CD4-positive, alpha-beta T cell treated with Interleukin-12 subunit alpha and Interleukin-12 subunit beta, for 1 hour (primary cell): ENCODE results near the gene IKZF2.

Experiments
- DNase-seq: peaks from one replicate; pipeline ENCODE4 v3.0.0-alpha.2; 2020

Gene IKZF2

GRCh38 chr2:213098612-213099011, 52.8 kb downstream of the IKZF2 start:
- DNase-seq: no peak

- no peak for DNase-seq
Observed at GRCh38 chr2:213091765-213092164, 59.6 kb downstream of the IKZF2 start.

GRCh38 chr2:213090772-213091171, 60.6 kb downstream of the IKZF2 start:
- DNase-seq: no peak

- no peak for DNase-seq
Observed at GRCh38 chr2:213089438-213089837, 62.0 kb downstream of the IKZF2 start.

- DNase-seq: no peak
Observed at GRCh38 chr2:213087040-213087439, 64.4 kb downstream of the IKZF2 start.

- no peak for DNase-seq
Observed at GRCh38 chr2:213086571-213086970, 64.8 kb downstream of the IKZF2 start.

- no peak for DNase-seq
Observed at GRCh38 chr2:213086050-213086449, 65.4 kb downstream of the IKZF2 start.

- no peak for DNase-seq
Observed at GRCh38 chr2:213085538-213085937, 65.9 kb downstream of the IKZF2 start.

- DNase-seq: no peak
Observed at GRCh38 chr2:213084261-213084660, 67.2 kb downstream of the IKZF2 start.

- no peak for DNase-seq
Observed at GRCh38 chr2:213080969-213081617, 70.3 kb downstream of the IKZF2 start.

GRCh38 chr2:213079756-213080155, 71.7 kb downstream of the IKZF2 start:
- DNase-seq: no peak

- DNase-seq: no peak
Observed at GRCh38 chr2:213078686-213079085, 72.7 kb downstream of the IKZF2 start.

GRCh38 chr2:213069531-213069930, 81.9 kb downstream of the IKZF2 start:
- DNase-seq: no peak

GRCh38 chr2:213068676-213069359, 82.6 kb downstream of the IKZF2 start:
- DNase-seq: no peak

GRCh38 chr2:213067888-213068287, 83.5 kb downstream of the IKZF2 start:
- DNase-seq: no peak

GRCh38 chr2:213066443-213066743, 85.0 kb downstream of the IKZF2 start:
- DNase-seq: no peak

GRCh38 chr2:213065583-213066442, 85.6 kb downstream of the IKZF2 start:
- peak; percentile 9 for DNase-seq

GRCh38 chr2:213064099-213064498, 87.3 kb downstream of the IKZF2 start:
- no peak for DNase-seq

- no peak for DNase-seq
Observed at GRCh38 chr2:213057977-213058376, 93.4 kb downstream of the IKZF2 start.

GRCh38 chr2:213046431-213046830, 105.0 kb downstream of the IKZF2 start:
- no peak for DNase-seq

GRCh38 chr2:213043566-213043965, 107.8 kb downstream of the IKZF2 start:
- no peak for DNase-seq

- no peak for DNase-seq
Observed at GRCh38 chr2:213042262-213042661, 109.2 kb downstream of the IKZF2 start.

- DNase-seq: no peak
Observed at GRCh38 chr2:213036836-213037235, 114.6 kb downstream of the IKZF2 start.

GRCh38 chr2:213034585-213034984, 116.8 kb downstream of the IKZF2 start:
- no peak for DNase-seq
